Measurements from ENCODE around the gene DHCR24.

The DHCR24 gene

DNA sequence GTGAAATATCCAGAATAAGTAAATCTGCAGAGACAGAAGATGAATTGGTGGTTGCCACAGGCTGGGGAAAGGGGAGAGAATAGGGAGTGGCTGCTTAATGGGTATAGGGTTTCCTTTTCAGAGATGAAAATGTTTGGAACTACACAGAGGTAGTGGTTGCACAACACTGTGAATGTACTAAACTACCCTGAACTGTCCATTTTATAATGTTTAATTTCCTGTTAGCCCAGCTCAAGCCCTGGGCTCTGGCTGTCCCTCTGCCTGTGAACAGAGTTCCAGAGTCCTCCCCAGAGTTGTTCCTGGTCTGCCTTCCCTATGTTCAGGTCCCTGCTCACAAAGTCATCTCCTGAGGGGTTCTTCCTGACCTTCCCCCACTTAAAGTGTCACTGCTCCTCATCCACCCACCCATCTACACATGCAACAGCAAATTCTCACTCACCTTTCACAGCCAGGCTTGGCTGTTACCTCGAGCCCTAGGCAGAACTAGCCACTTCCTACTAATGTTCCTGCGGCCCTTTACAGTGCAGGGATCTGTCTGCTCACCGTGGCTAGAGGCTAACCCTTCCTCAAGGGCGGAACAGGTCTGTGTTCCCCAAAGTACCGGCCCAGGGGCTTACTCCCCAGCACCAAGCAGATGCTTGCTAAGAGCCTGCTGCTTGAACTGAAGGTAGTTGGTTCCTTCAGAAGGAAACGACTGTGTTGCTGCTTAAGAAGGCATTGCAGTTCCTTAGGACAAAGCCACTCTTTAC is 22.4 kb downstream of the DHCR24 start:
- DNase-seq: no peak

DNA sequence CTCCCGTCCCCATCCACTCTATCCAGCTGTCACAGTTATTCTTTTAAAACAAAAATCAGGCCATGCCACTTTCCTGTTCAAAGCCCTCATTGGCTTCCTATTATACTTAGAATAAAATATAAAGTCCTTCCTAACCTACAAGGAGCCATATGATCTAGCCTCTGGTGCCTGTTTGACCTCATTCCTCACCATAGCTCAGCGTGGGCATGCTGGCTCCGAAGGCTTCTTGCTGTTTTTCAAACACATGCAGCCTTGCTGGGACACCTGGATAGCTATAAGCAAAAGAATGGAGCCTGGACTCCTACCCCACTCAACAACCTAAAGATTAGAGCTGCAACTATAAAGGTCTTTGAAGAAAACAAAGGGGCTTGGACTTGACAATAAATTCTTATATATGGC is 23.7 kb downstream of the DHCR24 start:
- no peak for DNase-seq

DNA sequence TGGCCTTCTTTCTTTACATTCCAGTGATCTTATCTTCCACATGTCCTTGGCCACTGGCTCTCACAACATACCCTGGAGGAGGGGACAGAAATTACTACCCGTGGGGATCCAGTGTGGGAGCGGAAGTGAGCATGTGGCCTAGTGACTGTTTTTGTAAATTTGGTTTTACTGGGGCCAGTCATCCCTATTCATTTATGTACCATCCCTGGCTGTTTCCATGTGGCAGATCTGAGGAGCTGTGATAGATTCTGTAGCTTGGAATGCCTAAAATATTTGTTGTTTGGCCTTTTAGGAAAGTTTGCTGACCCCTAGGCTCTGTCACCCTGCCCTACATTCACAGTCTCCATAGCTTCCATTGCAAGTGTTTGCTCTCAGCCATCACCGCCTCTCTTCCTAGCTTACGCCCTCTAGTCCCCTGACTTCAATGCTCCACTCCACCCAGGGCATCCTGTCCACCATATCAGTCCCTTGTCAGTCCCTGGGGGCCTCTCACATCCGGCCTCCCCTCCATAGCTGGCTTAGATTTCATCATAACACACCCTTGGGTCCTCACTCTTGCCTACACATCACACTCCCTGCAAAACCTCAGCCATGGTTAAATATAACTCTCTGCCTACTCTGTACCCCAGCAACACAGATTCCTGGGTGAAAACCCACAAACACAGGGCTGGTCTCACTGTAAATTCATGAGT is 25.8 kb downstream of the DHCR24 start:
- no peak for DNase-seq

DNA sequence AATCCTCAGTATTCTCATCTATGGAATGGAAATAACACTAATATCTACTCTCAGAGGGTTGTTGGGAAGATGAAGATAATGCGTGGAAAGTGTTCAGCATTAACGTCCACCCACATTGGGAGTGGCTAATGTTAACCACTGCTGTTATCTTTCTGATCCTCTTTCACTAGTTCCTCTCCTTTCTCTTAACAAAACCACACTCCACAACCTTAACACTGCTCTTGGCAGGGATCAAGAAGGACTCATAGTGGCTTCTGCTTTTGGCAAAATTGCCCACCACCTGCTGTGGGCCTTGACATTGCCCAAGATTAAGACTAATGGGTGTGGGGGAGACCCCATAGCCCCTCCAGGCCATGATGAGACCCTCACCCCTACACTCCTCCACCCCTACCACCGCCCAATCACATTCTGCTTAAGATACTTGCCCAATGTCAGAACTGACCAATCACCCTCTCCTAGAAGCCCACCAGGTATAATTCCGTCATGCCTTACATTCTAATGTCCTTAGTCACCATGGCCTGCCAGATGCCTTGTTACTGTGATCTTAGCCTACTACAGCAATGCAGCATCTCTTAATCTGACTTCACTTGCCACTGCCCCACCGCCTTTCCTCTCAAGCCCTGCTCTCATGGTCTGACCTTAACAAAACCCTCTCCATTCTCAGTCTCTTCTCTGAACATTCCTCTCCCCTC is 27.1 kb downstream of the DHCR24 start:
- DNase-seq: no peak

DNA sequence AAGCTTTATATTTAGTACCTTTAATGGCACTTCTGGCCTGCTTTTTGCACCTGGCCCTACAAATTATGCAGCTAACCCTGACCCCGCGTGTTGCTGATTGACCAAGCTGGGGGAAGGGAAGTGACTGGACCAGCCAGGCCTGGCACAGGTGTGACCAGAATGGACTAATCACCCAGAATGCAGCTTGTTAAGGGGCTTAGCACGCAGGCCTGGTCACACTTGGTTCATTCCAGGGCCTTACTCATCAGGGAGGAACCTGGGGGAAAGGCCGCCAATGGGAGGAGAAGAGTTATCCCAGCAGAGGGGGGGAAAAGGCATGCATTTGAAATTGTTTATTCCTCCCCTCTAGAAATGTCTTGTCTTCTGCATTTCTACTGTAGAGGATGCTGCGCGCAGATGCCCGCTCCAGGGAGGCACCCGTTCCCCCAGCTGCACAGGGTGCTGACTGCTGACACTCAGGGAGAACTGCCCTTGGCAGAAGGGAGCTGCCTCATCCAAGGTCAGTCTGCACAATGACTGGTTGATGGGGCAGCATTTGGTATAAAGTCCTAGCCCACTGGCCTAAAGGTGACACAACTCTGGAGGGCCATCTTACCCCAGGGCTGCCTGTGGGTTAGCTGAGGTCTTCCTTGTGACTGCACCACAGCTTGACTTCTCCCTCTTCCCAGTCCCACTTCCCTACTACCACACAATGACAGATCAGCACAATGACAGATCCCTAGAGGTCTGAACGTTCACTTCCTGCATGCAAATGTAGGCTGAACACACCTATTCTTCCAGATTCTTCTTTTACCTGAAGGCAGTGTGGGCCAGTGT is 29.0 kb downstream of the DHCR24 start:
- no peak for DNase-seq

DNA sequence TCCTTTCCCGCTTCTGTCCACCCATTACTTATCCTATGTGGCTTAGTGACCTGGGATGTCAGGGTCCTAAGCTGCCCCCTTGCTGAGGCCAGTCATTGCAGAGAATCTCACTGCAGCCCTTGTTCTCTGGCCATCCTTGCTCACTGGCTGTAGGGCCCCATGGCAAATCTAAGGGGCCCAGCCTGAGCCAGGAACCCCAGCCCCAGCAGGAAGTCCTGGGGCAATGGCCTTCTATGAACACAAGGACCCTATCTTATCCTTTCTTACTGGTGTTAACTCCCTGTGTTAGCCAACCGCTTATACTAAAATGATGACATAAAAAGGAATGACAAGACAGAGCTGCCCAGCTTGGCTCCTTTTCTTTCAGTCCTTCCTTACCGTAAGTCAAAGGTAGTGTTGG is 29.9 kb downstream of the DHCR24 start:
- DNase-seq: no peak

DNA sequence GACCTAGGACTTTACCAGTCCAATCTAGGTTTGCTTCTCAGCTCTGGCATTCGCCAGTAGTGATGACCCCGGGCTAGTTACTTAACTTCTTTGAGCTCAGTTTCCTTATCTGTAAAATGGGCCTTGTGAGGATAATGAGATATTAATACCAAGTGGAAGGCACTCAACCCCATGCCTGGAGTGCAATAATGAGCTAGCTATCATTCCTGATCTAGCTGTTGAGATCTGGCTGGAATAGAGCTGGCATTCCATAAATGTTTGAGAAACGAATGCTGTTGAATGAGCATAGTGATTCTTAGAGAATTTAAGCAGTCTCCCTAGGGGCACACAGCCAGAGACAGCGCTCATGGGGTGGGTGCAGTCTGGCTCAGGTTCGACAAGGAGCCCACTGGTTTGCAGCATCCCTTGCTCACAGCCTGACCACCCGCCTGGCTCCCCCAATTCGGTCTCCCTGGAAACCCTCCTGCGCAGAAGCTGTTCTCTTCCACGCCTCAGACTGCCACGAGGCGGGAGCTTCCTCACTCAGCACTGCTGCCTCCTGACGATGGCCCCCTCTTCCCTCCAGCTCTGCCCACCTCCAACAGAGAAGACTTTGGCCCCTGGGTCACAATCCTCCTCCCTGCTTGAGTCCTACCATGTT is 32.5 kb downstream of the DHCR24 start:
- no peak for DNase-seq

DNA sequence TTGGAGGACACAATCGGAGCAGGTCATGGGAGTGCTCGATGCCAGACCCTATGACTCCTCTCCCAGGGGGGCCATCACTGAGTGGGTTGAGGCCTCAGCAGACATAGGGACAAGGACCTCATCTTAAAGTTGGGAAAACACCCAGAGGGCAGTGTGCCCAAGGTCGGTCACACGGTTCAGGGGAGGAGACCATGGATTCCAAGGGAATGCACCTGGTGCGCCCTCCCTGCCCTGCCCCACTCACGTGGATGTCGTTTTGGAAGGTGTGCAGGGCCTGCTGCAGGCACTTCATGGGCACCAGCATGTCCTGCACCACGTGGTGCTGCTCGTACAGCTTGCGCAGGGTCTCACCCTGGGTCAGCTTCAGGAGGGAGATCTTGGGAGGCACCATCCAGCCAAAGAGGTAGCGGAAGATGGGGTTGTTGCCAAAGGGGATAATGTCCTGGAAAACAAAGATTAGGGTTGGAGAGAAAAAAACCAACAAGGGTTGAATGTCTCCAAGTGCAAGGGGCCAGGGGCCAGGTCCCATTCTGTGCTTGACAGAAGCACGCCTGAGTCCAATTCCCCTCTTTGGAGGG is 33.1 kb downstream of the DHCR24 start:
- DNase-seq: no peak

DNA sequence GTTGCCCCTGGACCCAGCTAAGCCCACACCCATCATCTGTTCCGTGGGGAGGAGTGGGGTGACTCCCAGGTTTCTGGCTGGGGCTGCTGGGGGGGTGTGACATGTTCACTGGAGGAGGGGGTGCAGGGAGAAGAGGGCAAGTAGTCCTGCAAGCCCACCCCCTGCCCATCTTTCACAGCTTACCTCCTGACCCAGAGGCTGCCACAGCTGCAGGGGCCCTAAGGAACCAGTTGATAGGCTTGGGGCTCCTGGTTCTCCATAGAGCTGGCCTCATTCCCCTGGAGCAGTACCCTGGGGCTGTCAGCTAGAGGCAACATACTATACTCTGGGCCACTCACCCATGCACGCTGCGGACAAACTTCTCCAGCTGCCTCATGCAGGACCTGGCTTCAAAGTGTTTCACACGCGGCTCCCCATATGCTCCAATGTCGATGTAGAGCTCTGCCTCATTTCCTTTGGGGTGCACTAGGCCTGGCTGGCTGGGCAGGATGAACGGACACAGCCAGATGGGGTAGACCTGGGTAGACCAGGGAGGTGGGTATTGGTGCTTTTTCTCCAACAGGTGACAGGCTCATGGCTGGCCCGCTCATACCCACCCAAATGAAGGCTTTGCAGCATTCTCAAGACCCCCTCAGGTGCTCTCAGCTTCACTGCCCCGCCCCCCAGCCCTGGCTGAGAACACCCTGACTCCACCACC is 33.8 kb downstream of the DHCR24 start:
- no peak for DNase-seq

DNA sequence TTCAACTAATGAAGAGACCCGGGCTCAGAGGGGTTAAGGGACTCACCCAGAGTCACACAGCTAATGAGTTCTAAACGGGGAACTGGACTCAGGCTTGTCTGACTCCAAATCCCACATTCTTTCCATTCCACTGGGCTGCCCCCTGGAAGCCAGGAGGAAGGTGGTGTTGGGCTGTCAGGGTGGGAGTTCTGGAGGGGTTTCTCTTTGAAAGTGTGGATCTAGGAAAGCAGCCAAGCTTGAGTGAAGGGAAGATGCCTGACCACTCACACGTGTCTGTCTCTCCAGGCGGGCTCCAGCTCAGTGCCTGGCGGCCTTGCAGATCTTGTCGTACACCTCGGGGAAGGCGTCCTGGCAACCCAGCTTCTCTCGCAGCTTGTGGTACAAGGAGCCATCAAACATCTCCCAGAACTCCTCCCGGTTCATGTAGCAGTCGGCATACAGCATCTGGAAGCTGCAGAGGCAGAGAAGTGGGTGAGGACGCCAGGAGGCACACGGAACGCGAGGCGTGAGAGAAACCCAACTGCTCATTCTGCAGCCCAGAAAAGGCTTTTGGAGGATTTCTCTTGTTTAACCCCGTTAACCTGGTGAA is 35.0 kb downstream of the DHCR24 start:
- DNase-seq: no peak

DNA sequence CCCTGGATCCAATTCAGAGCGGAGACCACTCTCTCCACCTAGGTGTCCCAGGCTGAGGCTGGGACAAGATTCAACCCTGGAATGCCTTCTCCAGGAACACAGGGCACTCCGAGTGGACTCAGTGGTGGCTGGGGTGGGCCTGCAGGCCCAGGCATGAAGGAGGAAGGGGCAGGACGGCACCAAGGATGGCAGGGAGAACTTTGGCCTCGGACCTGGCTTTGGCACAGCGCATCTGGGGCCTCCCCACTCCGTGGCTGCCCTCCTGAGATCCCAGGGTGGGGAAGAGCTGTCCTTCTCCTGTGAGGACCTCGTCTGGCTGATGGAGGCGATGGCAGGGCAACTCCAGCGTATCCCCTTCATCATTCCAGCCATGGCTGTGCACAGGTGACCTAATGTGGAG is 35.6 kb downstream of the DHCR24 start:
- DNase-seq: no peak

DNA sequence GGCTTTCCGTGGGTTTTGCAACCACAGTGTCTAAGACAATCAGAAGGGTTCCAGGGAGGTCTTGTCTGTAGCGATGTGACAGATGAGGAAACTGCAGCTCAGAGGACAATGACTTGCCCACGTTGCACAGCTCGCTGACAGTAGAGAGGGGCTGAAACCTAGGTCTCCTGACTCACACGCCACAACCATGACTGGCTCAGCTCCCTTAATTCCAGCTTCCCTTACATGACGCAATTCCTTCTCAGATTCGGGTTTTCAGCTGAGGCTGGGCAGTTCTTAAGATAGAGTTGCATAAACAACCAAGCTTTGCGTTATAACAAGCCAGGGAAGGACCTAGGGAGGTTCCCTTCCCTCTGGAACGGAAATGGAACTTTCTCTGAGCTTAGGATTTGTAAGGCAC is 36.3 kb downstream of the DHCR24 start:
- DNase-seq: no peak

DNA sequence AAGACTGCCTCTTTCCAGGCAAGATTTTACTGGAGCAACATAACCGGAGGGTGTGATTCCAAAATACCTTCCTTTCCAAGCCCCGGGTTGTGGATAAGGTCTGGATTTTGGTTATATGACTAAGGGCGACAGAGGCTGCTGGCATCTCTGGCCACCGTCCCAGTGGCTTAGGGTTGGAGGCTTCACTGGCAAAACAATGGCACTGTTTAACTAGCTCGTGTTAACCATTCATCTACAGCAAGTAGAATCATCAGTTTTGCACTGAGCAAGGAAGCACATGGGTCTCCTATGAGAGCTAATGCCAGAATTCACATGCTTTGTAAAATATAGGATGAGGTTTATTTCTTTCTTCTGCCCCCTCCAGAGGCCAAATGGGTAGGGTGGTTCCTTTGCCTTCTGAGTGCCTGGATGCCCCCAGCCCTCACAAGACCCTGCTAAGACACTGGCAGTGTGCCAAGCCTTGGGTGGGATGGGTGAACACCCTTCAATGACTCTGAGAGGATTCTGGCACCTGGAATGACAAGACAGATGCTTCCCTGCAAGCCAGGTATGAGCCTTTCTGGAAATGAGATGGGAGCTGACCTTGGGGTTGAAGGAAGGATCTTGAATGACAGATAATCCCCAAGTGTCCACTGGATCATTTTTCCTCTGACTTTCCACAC is 36.8 kb downstream of the DHCR24 start:
- no peak for DNase-seq

DNA sequence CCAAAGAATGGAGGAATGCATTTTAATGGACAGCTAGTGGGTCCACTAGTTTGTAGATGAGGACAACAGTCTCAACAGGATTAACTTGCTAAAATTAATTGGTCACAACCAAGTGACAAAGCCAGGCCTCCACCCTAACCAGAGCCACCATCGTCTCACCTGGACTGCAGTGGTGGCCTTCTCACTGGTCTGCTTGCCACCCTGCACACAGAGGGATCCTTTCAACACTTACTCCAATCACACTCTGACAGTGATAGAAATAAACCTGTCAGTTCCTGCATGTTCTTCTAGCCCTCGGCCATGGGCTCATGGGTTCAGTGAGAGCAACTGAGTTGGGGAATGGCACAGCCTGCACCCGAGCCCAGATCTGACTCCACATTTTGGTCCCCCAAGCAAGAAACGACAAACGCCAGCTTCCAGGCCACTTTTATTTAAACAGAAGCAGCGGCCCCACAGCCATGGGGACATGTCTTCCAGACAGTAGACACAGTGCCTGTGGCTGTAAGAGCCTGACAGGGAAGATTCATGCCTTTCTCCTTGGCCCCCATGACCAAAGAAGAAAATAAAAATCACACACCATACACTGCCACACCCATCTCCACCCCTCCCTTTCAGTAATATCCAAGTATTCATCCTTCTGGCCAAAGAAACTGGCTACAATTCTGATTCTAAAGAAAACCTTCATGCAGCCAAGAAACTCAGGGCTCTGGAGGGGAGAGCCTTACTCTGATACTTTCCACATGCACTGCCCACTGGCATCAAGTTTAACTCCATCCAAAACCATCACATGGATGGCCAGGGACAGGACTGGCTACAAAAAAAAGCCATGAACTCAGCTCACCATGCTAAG is 37.6 kb downstream of the DHCR24 start:
- DNase-seq: no peak

DNA sequence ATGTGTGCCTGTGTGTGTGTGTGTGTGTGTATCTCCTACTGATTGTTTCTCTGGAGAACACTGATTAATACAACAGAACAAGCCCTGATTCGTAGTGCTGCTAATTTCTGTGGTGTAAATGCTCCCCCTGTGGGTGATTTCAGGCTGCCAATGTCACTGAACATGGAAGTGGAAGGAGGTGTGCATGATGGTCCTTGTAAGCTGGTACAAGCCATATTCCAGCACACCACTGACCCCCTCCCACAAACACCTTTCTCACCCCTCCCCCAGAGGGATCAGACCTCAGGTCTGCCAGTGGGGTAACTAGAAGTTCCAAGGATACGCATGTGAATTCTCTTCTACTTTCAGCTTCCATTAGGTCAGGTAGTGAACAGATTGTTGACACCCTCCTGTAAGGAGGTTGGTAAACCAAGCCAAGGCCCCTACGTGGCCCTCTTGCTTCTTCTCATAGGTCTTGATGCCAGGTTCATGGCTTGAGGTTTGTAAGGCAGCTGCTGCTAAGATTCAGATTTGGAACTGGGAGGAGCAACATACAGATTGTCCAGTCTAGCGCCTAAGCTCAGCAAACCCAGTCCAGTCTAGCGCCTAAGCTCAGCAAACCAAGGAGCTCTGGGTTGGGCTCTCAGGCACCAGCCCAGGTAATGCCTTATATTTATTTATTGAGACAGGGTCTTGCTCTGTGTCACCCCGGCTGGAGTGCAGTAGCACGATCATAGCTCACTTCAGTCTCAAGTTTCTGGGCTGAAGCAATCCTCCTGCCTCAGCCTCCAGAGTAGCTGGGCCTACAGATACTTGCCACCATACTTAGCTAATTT is 38.7 kb downstream of the DHCR24 start:
- DNase-seq: no peak

DNA sequence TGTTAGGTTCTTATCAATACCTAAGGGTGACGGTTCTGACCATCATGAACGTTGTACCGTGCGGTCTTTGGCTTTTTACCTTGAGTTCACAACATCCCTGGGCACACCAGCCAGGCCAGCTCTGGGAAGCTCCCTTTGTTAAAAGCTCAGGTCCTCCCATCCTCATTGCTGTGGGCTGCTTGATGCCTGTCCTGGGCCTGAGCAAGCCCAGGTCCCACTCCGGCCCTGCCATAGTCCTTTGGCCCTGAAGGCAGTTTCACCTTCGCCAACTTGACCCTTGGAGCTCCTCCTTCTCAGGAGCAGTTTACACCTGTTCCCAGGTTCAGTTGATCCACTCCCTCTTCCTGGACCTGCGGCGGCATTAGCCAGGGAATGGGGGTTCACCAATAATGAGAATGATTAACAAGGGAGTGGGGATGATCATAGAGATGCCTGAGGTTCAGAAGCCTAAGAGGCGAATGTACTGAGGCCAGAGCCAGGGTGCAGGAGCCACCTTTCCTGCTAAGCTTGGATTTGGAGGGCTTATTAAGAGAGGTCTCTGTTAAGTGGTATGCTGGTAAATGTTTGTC is 40.2 kb downstream of the DHCR24 start:
- no peak for DNase-seq

DNA sequence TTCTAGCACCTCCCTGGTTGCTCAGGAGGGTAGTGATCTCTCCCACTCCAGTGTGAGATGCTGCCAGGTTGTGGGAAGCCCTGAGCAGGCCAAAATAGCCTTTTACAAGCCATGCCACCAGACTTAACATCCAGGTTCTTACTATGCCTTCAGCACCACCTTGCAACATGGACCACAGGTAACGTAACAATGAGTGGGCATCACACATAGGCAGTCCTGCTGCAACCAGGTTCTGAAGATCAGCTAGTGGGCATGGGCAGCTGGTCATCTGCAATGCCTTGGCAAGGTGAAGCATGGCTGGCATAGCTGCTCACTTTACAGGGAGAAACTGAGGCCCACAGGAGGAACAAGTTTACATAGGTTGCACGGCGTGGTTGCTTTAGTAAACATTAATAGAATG is 40.7 kb downstream of the DHCR24 start:
- no peak for DNase-seq

DNA sequence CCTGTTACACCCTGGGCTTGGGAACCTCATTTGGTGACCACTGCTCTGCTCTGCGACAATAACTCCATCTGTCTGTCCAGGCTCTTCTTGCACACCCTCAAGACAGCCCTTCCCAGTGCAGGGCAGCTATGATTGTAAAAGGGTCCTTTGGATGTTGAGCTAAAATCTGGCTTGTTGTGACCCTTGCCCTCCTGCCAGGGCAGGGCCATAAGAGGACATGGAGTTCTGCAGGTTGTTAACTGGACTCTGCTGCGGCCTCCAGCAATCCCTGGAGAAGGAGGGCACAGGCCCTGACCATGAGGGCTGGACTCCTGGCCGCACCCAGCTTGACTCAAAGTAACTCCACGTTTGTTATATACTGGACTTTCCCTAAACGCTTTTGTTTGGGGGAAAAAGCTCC is 41.2 kb downstream of the DHCR24 start:
- no peak for DNase-seq

DNA sequence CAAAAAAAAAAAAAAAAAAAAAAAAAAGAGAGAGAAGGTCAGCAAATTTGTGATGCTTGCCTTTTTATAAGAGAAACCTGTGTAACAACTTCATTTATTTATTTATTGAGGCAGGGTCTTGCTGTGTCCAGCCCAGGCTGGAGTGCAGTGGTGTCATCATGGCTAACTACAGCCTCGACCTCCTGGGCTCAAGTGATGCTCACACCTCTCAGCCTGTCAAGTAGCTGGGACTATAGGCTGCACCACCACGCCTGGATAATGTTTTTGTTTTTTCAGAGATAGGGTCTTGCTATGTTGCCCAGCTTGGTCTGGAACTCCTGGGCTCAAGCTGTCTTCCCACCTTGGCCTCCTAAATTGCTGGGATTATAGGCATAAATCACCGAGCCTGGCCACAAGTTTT is 42.4 kb downstream of the DHCR24 start:
- DNase-seq: no peak

Data from stimulated activated naive CD4-positive, alpha-beta T cell (primary cell).